GM12874 (cell line): ENCODE data around the gene ALDH16A1.

Experiments
- TF ChIP-seq, protein P1 (sequence below): IDR thresholded peaks from 2 replicates; pipeline ENCODE4 v1.5.1; 2011; ENCODE audit warnings: low read depth, mild to moderate bottlenecking, control low read depth, low read length, moderate library complexity; ENCODE audit not compliant: insufficient read depth

ALDH16A1 gene

GRCh38 chr19:49463960-49464740 lies 11.1 kb downstream of the ALDH16A1 start:
- TF ChIP-seq, protein P1, sequence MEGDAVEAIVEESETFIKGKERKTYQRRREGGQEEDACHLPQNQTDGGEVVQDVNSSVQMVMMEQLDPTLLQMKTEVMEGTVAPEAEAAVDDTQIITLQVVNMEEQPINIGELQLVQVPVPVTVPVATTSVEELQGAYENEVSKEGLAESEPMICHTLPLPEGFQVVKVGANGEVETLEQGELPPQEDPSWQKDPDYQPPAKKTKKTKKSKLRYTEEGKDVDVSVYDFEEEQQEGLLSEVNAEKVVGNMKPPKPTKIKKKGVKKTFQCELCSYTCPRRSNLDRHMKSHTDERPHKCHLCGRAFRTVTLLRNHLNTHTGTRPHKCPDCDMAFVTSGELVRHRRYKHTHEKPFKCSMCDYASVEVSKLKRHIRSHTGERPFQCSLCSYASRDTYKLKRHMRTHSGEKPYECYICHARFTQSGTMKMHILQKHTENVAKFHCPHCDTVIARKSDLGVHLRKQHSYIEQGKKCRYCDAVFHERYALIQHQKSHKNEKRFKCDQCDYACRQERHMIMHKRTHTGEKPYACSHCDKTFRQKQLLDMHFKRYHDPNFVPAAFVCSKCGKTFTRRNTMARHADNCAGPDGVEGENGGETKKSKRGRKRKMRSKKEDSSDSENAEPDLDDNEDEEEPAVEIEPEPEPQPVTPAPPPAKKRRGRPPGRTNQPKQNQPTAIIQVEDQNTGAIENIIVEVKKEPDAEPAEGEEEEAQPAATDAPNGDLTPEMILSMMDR, result no peak

GRCh38 chr19:49465371-49465770 lies 12.3 kb downstream of the ALDH16A1 start:
- TF ChIP-seq, protein P1, result no peak

GRCh38 chr19:49468199-49468598 lies 15.2 kb downstream of the ALDH16A1 start:
- TF ChIP-seq, protein P1, result no peak

DNA sequence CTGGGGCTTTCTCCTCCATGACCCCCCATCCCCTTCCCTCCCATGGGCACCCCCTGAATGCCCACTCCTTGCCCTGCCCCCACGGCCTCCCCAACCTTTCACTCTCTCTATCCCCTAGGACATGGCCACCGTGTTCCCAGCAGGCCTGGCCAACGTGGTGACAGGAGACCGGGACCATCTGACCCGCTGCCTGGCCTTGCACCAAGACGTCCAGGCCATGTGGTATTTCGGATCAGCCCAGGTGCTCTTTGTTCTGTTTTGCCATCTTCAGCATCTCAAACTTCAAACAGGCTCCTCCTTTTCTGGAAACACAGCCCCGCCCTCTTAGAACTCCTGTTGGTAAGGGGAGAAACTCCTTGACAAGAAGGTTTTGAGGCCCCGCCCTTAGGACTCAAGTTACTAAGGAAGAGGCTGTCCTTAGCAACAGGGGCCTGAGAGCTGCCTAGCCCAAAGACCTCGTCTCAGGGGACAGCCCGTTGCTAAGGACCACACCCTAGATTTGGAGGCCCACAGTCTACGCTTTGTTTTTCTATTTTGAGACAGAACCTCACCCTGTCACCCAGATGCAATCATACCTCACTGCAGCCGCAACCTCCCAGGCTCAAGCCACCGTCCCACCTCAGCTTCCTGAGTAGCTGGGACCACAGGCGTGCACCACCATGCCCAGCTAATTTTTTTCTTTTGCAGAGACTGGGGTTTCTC lies 15.9 kb downstream of the ALDH16A1 start:
- TF ChIP-seq, protein P1, result no peak

DNA sequence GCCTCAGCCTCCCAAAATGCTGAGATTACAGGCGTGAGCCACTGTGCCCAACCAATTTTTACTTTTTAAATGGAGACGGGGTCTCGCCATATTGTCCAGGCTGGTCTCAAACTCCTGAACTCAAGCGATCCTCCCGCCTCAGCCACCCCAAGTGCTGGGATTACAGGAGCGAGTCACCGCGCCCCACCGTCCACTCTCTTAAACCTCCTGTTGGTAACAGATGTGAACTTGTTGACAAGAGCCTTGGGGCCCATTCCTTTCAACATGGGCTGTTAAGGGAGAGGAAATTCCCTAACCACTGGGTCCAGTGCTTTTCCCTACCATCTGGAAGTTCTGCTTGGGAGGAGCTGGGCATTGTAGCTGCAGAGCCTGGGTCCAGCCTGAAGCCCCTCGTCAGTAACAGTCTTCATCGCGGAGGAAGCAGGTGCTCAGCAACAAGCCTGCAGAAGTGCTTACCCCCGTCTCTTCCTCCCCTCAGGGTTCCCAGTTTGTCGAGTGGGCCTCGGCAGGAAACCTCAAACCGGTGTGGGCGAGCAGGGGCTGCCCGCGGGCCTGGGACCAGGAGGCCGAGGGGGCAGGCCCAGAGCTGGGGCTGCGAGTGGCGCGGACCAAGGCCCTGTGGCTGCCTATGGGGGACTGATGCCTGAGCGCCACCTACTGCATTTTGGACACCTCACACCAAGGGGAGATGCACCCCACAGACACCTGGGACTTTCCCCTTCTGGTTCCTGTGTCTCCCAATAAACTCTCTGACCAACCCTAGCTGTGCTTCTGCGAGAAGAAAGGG lies 17.0 kb downstream of the ALDH16A1 start:
- TF ChIP-seq, protein P1, result peak; percentile 87

GRCh38 chr19:49470615-49470978 lies 17.6 kb downstream of the ALDH16A1 start:
- TF ChIP-seq, protein P1, result no peak

GRCh38 chr19:49472936-49473335 lies 19.9 kb downstream of the ALDH16A1 start:
- TF ChIP-seq, protein P1, result no peak
